HEK293 (cell line): ENCODE measurements around the gene SART3.

Source experiments
- CTCF ChIA-PET: fragments of 350-600 bp; formaldehyde crosslinking; extraction: SDS; loops from one replicate; lab custom pipeline; 2021; ENCODE audit warnings: antibody characterized with exemption; lab: Yijun Ruan, JAX
- POLR2A ChIA-PET: fragments of 300-600 bp; formaldehyde crosslinking; extraction: SDS; loops from one replicate; lab custom pipeline; 2020; ENCODE audit warnings: antibody characterized with exemption, inconsistent platforms; lab: Yijun Ruan, JAX
- H3K27ac ChIP-seq: fragments of 200-500 bp; sonication (Bioruptor generic); 2 replicates; pipeline ENCODE4 v1.5.1; 2014; ENCODE audit warnings: low read depth, low read length, control low read depth, inconsistent platforms; ENCODE audit errors: extremely low read depth
- H3K36me3 ChIP-seq, 2 experiments: fragments of 200-500 bp in 1 of 2; sonication (Bioruptor generic) in 1 of 2; 1 replicate in 1 of 2; 2 replicates in 1 of 2; pipeline ENCODE4 v1.5.1; 2014 to 2017; ENCODE audit warnings: inconsistent platforms in 2 of 2, low read length in 2 of 2; ENCODE audit not compliant: control insufficient read depth in 2 of 2, insufficient read depth in 1 of 2
- H3K4me1 ChIP-seq: fragments of 200-500 bp; sonication (Bioruptor generic); 2 replicates; pipeline ENCODE4 v1.5.1; 2014; ENCODE audit warnings: mild to moderate bottlenecking, low read length, inconsistent platforms; ENCODE audit not compliant: control insufficient read depth, insufficient read depth
- H3K4me3 ChIP-seq: 2 replicates; pipeline ENCODE4 v1.5.1; 2011; ENCODE audit warnings: low read depth, mild to moderate bottlenecking, control low read depth, low read length, moderate library complexity
- H3K9me3 ChIP-seq: fragments of 200-500 bp; sonication (Bioruptor generic); 2 replicates; pipeline ENCODE4 v1.5.1; 2014; ENCODE audit warnings: low read depth, low read length, inconsistent platforms; ENCODE audit not compliant: control insufficient read depth, insufficient read depth
- BCL11A ChIP-seq: fragments of 450-650 bp; formaldehyde crosslinking; IDR thresholded peaks from 2 replicates; pipeline ENCODE4 v1.5.1; 2016; ENCODE audit warnings: low read depth, missing biosample characterization, missing genetic modification characterization
- HOXA7 ChIP-seq: sonication (generic); formaldehyde crosslinking; IDR thresholded peaks from 2 replicates; pipeline ENCODE4 v1.8.1; 2022; ENCODE audit warnings: missing genetic modification reagents, borderline replicate concordance
- ZBTB48 ChIP-seq: fragments of 450-650 bp; formaldehyde crosslinking; IDR thresholded peaks from 2 replicates; pipeline ENCODE4 v1.5.1; 2016; ENCODE audit warnings: missing biosample characterization, missing genetic modification characterization
- ZFHX2 ChIP-seq: fragments of 450-650 bp; formaldehyde crosslinking; conservative IDR thresholded peaks from 2 replicates; pipeline ENCODE4 v1.5.1; 2016; ENCODE audit warnings: missing biosample characterization, missing genetic modification characterization
- ZNF121 ChIP-seq: fragments of 450-650 bp; formaldehyde crosslinking; IDR thresholded peaks from 2 replicates; pipeline ENCODE4 v1.5.1; 2016; ENCODE audit warnings: missing biosample characterization, missing genetic modification characterization
- ZNF174 ChIP-seq: fragments of 450-650 bp; formaldehyde crosslinking; IDR thresholded peaks from 2 replicates; pipeline ENCODE4 v1.5.0; 2017; ENCODE audit warnings: missing biosample characterization, mild to moderate bottlenecking, missing genetic modification characterization
- ZNF175 ChIP-seq: fragments of 450-650 bp; formaldehyde crosslinking; IDR thresholded peaks from 2 replicates; pipeline ENCODE4 v1.5.1; 2016; ENCODE audit warnings: missing biosample characterization, missing genetic modification characterization
- ZNF2 ChIP-seq: fragments of 450-650 bp; formaldehyde crosslinking; IDR thresholded peaks from 2 replicates; pipeline ENCODE4 v1.5.1; 2016; ENCODE audit warnings: missing biosample characterization, missing genetic modification characterization
- ZNF335 ChIP-seq: fragments of 450-650 bp; formaldehyde crosslinking; conservative IDR thresholded peaks from 2 replicates; pipeline ENCODE4 v1.5.1; 2016; ENCODE audit warnings: missing biosample characterization, missing genetic modification characterization
- ZNF394 ChIP-seq: fragments of 450-650 bp; formaldehyde crosslinking; IDR thresholded peaks from 2 replicates; pipeline ENCODE4 v1.5.1; 2016; ENCODE audit warnings: missing biosample characterization, missing genetic modification characterization, mild to moderate bottlenecking, moderate library complexity, borderline replicate concordance
- ZNF433 ChIP-seq: fragments of 450-650 bp; formaldehyde crosslinking; IDR thresholded peaks from 2 replicates; pipeline ENCODE4 v1.5.1; 2016; ENCODE audit warnings: missing biosample characterization, missing genetic modification characterization, low read depth
- ZNF558 ChIP-seq: fragments of 450-650 bp; formaldehyde crosslinking; IDR thresholded peaks from 2 replicates; pipeline ENCODE4 v1.5.1; 2016; ENCODE audit warnings: missing biosample characterization, missing genetic modification characterization
- ZNF600 ChIP-seq: fragments of 450-650 bp; formaldehyde crosslinking; IDR thresholded peaks from 2 replicates; pipeline ENCODE4 v1.5.1; 2016; ENCODE audit warnings: missing biosample characterization, missing genetic modification characterization
- ZNF623 ChIP-seq: fragments of 450-650 bp; formaldehyde crosslinking; IDR thresholded peaks from 2 replicates; pipeline ENCODE4 v1.5.1; 2016; ENCODE audit warnings: missing biosample characterization, missing genetic modification characterization
- ZNF654 ChIP-seq: fragments of 450-650 bp; formaldehyde crosslinking; IDR thresholded peaks from 2 replicates; pipeline ENCODE4 v1.5.1; 2016; ENCODE audit warnings: low read depth, missing biosample characterization, missing genetic modification characterization
- ZNF830 ChIP-seq: fragments of 450-650 bp; IDR thresholded peaks from 2 replicates; pipeline ENCODE4 v1.5.0; 2018; ENCODE audit warnings: missing biosample characterization, missing genetic modification characterization, low read depth, mild to moderate bottlenecking, moderate library complexity
- TF ChIP-seq, protein P1 (sequence below): fragments of 450-650 bp; formaldehyde crosslinking; conservative IDR thresholded peaks from 2 replicates; pipeline ENCODE4 v1.5.1; 2016; ENCODE audit warnings: low read depth, missing biosample characterization, missing genetic modification characterization
- TF ChIP-seq, protein P2 (sequence below): fragments of 450-650 bp; formaldehyde crosslinking; IDR thresholded peaks from 2 replicates; pipeline ENCODE4 v1.5.1; 2016; ENCODE audit warnings: missing biosample characterization, missing genetic modification characterization
- TF ChIP-seq, protein P3 (sequence below): fragments of 450-650 bp; formaldehyde crosslinking; IDR thresholded peaks from 2 replicates; pipeline ENCODE4 v1.5.1; 2016; ENCODE audit warnings: missing biosample characterization, missing genetic modification characterization
- TF ChIP-seq, protein P4 (sequence below): fragments of 450-650 bp; formaldehyde crosslinking; IDR thresholded peaks from 2 replicates; pipeline ENCODE4 v1.5.1; 2017; ENCODE audit warnings: missing biosample characterization, missing genetic modification characterization
- TF ChIP-seq, protein P5 (sequence below): fragments of 450-650 bp; formaldehyde crosslinking; IDR thresholded peaks from 2 replicates; pipeline ENCODE4 v1.5.1; 2016; ENCODE audit warnings: missing biosample characterization, missing genetic modification characterization

SART3 gene

DNA sequence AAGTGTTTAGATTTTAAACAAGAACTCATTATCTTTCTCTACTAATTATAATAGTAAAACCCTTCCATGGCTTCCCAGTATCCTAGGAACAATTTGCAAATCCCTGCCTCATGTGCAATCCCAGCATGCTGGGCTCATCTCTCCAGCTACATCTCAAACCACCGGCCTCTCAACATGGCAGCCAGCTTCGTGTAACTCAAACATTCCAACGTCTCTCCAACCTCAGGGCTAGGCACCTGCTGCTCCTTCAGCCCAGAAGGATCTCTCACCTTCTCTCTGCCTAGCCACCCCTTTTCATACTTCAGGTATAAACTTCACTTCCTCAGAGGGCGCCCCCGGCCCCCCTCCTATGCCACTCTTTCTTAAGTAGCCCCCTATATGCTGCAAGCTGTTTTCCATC is 7.2 kb downstream of the SART3 start (continued):
- TF ChIP-seq, protein P1, sequence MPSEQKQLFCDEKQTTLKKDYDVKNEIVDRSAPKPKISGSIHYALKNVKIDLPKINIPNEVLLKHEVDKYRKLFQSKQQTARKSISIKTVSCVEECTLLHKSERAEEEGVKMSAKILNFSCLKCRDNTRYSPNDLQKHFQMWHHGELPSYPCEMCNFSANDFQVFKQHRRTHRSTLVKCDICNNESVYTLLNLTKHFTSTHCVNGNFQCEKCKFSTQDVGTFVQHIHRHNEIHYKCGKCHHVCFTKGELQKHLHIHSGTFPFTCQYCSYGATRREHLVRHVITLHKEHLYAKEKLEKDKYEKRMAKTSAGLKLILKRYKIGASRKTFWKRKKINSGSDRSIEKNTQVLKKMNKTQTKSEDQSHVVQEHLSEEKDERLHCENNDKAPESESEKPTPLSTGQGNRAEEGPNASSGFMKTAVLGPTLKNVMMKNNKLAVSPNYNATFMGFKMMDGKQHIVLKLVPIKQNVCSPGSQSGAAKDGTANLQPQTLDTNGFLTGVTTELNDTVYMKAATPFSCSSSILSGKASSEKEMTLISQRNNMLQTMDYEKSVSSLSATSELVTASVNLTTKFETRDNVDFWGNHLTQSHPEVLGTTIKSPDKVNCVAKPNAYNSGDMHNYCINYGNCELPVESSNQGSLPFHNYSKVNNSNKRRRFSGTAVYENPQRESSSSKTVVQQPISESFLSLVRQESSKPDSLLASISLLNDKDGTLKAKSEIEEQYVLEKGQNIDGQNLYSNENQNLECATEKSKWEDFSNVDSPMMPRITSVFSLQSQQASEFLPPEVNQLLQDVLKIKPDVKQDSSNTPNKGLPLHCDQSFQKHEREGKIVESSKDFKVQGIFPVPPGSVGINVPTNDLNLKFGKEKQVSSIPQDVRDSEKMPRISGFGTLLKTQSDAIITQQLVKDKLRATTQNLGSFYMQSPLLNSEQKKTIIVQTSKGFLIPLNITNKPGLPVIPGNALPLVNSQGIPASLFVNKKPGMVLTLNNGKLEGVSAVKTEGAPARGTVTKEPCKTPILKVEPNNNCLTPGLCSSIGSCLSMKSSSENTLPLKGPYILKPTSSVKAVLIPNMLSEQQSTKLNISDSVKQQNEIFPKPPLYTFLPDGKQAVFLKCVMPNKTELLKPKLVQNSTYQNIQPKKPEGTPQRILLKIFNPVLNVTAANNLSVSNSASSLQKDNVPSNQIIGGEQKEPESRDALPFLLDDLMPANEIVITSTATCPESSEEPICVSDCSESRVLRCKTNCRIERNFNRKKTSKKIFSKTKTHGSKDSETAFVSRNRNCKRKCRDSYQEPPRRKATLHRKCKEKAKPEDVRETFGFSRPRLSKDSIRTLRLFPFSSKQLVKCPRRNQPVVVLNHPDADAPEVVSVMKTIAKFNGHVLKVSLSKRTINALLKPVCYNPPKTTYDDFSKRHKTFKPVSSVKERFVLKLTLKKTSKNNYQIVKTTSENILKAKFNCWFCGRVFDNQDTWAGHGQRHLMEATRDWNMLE: no peak
- TF ChIP-seq, protein P2, sequence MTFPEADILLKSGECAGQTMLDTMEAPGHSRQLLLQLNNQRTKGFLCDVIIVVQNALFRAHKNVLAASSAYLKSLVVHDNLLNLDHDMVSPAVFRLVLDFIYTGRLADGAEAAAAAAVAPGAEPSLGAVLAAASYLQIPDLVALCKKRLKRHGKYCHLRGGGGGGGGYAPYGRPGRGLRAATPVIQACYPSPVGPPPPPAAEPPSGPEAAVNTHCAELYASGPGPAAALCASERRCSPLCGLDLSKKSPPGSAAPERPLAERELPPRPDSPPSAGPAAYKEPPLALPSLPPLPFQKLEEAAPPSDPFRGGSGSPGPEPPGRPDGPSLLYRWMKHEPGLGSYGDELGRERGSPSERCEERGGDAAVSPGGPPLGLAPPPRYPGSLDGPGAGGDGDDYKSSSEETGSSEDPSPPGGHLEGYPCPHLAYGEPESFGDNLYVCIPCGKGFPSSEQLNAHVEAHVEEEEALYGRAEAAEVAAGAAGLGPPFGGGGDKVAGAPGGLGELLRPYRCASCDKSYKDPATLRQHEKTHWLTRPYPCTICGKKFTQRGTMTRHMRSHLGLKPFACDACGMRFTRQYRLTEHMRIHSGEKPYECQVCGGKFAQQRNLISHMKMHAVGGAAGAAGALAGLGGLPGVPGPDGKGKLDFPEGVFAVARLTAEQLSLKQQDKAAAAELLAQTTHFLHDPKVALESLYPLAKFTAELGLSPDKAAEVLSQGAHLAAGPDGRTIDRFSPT (tag by site-specific recombination): no peak
- TF ChIP-seq ZNF654 (tag by site-specific recombination) (no peak), ZNF2 (tag by site-specific recombination) (no peak), ZNF394 (tag by site-specific recombination) (no peak), ZNF121 (no peak), ZNF175 (tag by site-specific recombination) (no peak)
- TF ChIP-seq, protein P3, sequence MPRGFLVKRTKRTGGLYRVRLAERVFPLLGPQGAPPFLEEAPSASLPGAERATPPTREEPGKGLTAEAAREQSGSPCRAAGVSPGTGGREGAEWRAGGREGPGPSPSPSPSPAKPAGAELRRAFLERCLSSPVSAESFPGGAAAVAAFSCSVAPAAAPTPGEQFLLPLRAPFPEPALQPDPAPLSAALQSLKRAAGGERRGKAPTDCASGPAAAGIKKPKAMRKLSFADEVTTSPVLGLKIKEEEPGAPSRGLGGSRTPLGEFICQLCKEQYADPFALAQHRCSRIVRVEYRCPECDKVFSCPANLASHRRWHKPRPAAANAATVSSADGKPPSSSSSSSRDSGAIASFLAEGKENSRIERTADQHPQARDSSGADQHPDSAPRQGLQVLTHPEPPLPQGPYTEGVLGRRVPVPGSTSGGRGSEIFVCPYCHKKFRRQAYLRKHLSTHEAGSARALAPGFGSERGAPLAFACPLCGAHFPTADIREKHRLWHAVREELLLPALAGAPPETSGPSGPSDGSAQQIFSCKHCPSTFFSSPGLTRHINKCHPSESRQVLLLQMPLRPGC (tag by site-specific recombination): no peak

DNA sequence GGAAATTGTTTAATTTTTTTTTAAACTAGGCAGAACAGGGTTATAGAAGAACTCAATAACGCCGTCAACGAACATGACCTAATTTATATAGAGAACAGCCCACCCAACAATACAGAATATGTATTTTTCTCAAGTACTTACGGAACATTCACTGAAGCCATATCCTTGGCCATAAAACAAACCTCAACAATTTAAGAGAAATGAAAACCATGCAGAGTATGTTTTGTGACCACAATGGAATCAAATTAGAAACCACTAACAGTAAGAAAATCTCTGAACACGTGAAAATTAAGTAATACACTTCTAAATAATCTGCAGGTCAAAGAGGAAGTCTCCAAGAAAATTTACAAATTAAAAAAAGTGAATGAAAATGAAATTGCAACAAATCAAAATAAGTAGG is 9.4 kb downstream of the SART3 start:
- ChIA-PET CTCF (no interaction called here), POLR2A (no interaction called here)
- Histone ChIP-seq H3K36me3 (peaks cover 14 to 30% of the 10 kb centered on the region in 2 experiments), H3K4me3 (no peak overlapping the region), H3K27ac (no peak overlapping the region), H3K4me1 (no peaks in the 10 kb centered on the region), H3K9me3 (no peaks in the 10 kb centered on the region)
- TF ChIP-seq, protein P4, sequence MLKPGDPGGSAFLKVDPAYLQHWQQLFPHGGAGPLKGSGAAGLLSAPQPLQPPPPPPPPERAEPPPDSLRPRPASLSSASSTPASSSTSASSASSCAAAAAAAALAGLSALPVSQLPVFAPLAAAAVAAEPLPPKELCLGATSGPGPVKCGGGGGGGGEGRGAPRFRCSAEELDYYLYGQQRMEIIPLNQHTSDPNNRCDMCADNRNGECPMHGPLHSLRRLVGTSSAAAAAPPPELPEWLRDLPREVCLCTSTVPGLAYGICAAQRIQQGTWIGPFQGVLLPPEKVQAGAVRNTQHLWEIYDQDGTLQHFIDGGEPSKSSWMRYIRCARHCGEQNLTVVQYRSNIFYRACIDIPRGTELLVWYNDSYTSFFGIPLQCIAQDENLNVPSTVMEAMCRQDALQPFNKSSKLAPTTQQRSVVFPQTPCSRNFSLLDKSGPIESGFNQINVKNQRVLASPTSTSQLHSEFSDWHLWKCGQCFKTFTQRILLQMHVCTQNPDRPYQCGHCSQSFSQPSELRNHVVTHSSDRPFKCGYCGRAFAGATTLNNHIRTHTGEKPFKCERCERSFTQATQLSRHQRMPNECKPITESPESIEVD: 0 out of 2 replicates have a peak, but pooled peaks have one; percentile 18
- TF ChIP-seq ZFHX2: no peak

DNA sequence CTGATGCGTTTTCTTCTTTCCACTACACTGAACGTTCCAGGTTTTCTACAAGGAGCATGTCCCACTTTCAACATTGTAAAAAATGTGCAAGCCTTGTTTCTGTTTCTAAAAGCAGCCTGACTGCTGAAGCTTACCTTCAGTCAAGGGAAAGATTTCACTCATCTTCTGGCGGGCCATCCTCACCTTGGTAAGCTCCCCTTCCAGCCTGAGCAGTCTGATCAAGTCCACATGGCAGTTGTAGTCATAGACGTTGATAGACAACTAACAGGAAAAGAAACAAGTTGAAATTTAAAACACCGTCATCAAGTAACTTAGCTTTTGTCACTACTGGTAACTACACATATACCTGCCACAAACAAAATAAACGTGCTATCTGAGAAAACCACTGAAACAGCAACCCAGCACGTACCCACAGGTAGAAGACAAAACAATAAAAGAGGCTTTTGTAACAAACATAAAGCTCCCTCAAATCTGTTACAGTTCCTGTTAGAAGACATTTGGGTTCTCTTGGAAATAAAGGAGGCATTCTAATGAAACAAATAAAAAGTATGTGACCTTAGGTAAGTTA is 11.9 kb downstream of the SART3 start:
- ChIA-PET POLR2A (interaction anchor here (0.6 to 1.6 kb wide), 2 partner anchors 11 to 13 kb away, joined by 4 to 5 read pairs; partner anchors contain the start of gene ISCU), CTCF (interaction anchor here (0.6 to 1.3 kb wide), 3 partner anchors 14 to 20 kb away, joined by 4 read pairs; no protein-coding TSS in a partner anchor)
- H3K4me3 ChIP-seq: no peak overlapping the region
- H3K9me3 ChIP-seq: no peaks in the 10 kb centered on the region
- peaks cover 37 to 49% of the 10 kb centered on the region in 2 experiments for H3K36me3 ChIP-seq
- no peaks in the 10 kb centered on the region for H3K4me1 ChIP-seq
- no peak overlapping the region for H3K27ac ChIP-seq
- TF ChIP-seq ZBTB48 (no peak), ZNF830 (tag by site-specific recombination) (no peak), ZNF558 (tag by site-specific recombination) (no peak), ZNF600 (tag by site-specific recombination) (no peak), ZNF433 (tag by site-specific recombination) (no peak), BCL11A (no peak), ZNF654 (tag by site-specific recombination) (no peak), ZNF174 (no peak), ZNF623 (tag by site-specific recombination) (no peak), HOXA7 (CRISPR knock-in tag) (no peak), ZNF335 (tag by site-specific recombination) (no peak)
- TF ChIP-seq, protein P5, sequence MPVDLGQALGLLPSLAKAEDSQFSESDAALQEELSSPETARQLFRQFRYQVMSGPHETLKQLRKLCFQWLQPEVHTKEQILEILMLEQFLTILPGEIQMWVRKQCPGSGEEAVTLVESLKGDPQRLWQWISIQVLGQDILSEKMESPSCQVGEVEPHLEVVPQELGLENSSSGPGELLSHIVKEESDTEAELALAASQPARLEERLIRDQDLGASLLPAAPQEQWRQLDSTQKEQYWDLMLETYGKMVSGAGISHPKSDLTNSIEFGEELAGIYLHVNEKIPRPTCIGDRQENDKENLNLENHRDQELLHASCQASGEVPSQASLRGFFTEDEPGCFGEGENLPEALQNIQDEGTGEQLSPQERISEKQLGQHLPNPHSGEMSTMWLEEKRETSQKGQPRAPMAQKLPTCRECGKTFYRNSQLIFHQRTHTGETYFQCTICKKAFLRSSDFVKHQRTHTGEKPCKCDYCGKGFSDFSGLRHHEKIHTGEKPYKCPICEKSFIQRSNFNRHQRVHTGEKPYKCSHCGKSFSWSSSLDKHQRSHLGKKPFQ: no peak
